ENCODE measurements around the gene VN1R2.
"Not testable (repeated sequence)": the region's sequence is repeated elsewhere in the genome, so short reads cannot be mapped to it uniquely, and the experiment has no call there.

The VN1R2 gene

DNA sequence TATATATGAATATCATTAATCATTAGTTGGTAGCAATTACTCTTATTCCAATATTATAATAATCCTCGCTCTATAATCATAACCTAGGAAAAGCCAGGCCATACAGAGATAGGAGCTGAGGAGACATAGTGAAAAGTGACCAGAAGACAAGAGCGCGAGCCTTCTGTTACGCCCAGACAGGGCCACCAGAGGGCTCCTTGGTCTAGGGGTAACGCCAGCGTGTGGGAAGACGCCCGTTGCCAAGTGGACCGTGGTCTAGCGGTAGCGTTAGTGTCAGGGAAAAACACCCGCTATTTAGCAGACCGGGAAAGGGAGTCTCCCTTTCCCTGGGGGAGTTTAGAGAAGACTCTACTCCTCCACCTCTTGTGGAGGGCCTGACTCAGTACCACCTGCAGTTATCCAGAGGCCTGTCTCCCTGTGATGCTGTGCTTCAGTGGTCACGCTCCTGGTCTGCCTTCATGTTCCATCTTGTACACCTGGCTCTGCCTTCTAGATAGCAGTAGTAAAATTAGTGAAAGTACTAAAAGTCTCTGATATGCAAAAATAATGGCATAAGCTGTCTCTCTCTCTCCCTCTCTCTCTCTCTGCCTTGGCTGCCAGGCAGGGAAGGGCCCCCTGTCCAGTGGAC lies at the start of gene VN1R2:
Gene VN1R2, plus strand, starts transcription at position 578 of the 628 bp plus-strand sequence. CDS start 84 bp downstream, outside the sequence.
- not testable (repeated sequence) for DNase-seq

- not testable (repeated sequence) for DNase-seq
These were observed 46.5 kb upstream of the VN1R2 start for GRCh38 chr19:53211554-53211953.

GRCh38 chr19:53212703-53213320 lies 45.3 kb upstream of the VN1R2 start:
- no peak for DNase-seq

- not testable (repeated sequence) for DNase-seq
These were observed 35.4 kb upstream of the VN1R2 start for GRCh38 chr19:53222716-53223115.

GRCh38 chr19:53224606-53225005 lies 33.5 kb upstream of the VN1R2 start:
- no peak for DNase-seq

- DNase-seq: no peak
These were observed 20.8 kb upstream of the VN1R2 start for GRCh38 chr19:53237114-53237777.

DNA sequence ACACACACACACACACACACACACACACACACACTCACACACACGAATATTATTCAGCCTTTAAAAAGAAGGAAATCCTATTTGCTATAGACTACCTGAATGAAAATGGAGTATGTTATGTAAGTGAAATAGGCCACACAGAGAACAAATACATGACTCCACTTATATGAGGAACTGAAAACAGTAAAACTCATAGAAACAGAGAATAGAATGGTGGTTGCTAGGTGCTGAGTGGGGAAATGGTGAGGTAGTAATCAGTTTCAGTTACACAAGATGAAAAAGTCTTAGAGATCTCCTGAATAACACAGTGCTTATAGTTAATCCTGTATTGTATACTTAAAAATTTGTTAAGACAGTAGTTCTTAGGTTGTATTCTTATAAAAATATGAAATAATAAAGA lies 11.6 kb upstream of the VN1R2 start:
- DNase-seq: no peak

GRCh38 chr19:53254411-53255341 lies 3.4 kb upstream of the VN1R2 start, which contains the start of gene ZNF677:
Gene ZNF677, minus strand, starts transcription at chr19:53254873. Its CDS starts 3,323 bp downstream, at chr19:53251550.
- DNase-seq: no peak

- not testable (repeated sequence) for DNase-seq
These were observed 9.5 kb downstream of the VN1R2 start, which contains the start of gene VN1R4 for GRCh38 chr19:53267623-53268022. Gene VN1R4, minus strand, starts transcription at chr19:53267723. Its CDS starts 58 bp downstream, at chr19:53267665.

GRCh38 chr19:53269861-53270260 lies 11.8 kb downstream of the VN1R2 start:
- not testable (repeated sequence) for DNase-seq

- no peak for DNase-seq
These were observed 14.0 kb downstream of the VN1R2 start for GRCh38 chr19:53272044-53272443.

DNA sequence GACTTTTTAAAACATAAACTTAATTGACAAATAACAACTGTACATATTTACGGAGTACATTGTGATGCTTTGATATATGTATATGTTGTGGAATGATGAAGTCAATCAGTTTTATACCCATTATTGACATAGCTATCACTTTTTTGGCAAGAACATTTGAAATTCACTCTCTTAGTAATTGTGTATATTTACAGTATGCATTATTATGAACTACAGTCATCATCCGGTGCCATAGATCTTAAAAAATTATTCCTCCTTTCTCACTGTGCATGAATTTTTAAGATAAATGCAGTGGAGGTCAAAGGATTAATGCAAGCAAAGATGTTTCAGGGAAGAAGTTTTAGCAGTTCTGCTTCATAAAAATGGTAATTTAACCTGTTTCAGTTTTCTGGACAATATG lies 17.4 kb downstream of the VN1R2 start:
- no peak for DNase-seq

DNA sequence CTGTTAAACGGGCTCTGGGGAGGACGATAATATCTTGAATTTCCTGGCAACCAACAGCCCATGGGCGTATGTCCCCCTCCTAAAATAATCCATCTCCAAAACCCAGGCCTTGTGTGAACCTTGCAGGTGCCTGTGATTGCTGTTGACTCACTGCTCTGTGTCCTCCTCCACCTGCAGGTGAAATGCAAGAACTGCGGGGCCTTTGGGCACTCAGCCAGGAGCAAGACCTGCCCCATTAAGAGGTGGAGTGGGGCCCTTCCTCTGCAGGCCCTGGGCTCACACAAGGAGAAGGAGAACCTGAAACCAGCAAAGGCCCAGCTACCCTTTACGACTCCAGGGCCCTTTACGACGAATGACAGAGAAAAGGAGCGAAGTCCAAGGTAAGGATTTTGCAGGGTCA lies 23.9 kb downstream of the VN1R2 start:
- not testable (repeated sequence) for DNase-seq

DNA sequence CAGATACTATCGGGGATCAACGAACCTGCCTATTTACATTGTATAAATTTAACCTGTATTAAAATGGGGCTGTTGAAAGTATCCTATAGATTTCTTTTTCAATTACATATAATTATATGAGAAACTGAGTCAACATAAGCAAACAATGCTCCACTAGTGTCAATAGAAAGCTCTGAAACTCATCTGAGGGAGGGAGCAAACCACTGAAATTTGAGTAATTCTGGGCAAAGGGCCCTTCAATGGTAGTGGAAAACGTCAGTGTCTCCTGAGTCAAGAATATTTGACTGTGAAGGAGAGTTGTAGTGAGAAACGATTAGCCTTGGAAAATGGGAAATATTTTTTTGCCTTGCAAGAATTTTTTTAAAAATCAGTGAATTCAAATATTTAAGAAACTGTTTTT lies 27.0 kb downstream of the VN1R2 start:
- no peak for DNase-seq

DNA sequence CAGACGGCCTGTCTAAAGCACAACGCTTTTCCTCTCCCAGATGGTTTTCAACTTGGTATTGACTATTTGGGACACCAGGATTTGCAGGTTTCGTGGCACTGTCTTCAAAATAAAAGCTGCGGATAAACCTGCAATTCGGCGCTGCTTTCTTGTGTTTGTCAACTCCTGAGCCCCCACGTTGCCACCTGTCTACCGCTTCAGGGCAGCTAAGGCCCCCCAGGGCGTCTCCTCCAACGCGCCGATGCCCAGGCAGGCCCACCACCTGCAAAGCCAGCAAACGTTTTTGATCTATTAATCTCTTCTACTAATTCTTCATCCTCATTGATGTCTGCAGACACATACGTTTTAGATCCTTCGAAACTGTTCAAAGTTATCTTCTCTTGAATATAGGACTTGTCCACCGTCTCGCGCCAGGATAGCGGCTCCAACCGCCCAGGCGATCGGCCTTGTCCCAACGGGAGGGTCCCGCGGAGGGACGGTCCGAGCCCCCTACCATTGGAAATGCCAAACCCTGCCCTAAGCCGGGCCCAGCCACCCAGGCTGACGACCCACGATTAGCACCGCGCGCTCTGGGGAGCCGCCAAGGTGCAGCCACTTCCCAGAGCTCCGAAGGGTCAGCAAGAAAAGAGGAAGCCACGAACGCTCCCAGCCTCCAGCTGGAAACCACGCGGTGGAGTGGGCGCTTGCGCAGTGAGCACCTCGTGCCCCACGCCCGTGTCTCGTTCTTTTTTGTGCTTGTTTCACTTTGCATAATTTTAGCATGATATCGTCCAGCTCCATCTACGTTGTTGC lies 32.9 kb downstream of the VN1R2 start:
- no peak for DNase-seq

DNA sequence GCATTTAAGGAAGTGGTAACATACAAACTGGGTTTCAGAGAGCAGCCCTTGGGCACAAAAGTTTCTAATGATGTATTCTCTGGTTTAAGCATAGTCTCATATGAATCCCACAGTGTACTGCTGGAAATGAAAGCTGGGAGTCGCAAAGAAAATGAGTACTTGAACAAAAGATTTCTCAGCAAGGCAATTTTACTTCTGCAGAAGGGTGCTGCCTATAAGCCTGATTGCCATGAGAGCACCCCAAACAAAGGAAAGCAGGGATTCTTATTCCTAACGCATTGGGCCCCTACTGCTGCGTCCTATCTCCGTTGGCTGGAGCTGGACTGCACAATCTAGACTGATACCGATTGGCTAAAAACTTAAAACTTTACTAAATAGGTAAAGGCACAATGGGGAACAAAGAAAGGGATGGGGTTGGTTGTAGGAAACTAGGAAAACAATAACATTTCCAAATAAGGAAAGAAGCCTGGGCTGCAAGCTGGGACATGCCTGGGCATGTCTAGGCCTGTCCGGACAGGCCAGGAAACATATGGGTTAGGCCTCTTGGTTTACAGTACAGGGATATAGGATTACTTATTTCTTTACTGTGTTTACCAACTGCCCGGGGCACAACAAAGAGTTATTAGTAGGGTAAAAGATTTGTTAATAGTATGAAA lies 36.8 kb downstream of the VN1R2 start:
- no peak for DNase-seq

DNA sequence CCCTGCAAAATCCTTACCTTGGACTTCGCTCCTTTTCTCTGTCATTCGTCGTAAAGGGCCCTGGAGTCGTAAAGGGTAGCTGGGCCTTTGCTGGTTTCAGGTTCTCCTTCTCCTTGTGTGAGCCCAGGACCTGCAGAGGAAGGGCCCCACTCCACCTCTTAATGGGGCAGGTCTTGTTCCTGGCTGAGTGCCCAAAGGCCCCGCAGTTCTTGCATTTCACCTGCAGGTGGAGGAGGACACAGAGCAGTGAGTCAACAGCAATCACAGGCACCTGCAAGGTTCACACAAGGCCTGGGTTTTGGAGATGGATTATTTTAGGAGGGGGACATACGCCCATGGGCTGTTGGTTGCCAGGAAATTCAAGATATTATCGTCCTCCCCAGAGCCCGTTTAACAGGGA lies 43.2 kb downstream of the VN1R2 start:
- not testable (repeated sequence) for DNase-seq

DNA sequence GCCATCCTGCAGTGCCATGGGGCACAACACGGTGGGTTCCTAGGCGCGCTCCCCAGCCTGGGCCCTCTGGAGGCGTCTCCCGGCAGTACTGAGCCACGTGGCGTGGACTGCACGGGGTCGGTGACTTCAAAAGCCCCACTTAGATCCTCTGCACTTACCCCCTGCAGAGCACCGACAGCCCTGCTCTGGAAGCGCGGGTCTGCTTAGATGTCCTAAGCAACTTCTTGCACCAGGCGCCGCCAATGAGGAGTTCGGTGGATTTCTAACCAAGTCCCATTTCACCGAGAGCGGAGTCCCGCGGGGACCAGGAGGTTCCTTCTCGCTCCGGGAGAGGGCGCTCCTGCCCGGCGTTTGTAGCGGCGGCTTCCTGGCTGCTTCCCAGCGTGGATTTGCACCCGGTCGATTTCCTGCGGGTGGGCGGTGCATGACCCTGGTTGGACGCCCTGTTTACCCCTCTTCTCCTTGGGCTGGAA lies 50.3 kb downstream of the VN1R2 start:
- DNase-seq: no peak
